IPS-NIHi11 (cell line): Measurements from ENCODE around the gene ANKRD34A.

Source experiments
- DNase-seq: peaks from one replicate; pipeline ENCODE4 v3.0.0; 2012; ENCODE audit warnings: mixed read lengths, low spot score

Gene ANKRD34A

DNA sequence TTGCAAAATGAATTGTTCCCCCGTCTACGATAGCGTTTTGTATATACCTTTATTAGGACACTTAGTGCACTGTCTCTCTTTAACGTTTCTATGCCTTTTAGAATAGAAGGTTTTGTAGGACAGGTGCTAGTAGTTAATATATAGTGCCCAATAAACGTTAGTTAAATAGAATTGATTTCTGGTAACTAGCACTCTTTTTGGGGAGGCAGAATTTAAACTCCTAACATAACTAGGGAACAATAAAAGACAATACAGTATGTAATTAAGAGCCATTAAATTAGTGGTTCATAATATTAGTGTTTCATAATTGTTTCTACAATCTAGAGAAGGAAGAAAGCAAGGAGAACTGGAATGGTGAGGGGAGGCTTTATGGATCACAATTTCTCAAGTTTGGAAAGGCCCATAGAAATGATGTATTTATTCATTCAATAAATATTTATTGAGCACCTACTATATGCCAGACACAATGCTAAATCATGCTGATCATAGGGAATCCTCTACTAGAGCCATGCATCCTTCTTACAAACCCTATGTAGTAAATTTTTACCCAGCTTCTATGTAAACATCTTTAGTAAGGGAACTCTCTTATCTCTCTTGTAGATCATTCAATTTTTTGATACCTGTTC, 857 bp upstream of the ANKRD34A start:
- DNase-seq = no peak

DNA sequence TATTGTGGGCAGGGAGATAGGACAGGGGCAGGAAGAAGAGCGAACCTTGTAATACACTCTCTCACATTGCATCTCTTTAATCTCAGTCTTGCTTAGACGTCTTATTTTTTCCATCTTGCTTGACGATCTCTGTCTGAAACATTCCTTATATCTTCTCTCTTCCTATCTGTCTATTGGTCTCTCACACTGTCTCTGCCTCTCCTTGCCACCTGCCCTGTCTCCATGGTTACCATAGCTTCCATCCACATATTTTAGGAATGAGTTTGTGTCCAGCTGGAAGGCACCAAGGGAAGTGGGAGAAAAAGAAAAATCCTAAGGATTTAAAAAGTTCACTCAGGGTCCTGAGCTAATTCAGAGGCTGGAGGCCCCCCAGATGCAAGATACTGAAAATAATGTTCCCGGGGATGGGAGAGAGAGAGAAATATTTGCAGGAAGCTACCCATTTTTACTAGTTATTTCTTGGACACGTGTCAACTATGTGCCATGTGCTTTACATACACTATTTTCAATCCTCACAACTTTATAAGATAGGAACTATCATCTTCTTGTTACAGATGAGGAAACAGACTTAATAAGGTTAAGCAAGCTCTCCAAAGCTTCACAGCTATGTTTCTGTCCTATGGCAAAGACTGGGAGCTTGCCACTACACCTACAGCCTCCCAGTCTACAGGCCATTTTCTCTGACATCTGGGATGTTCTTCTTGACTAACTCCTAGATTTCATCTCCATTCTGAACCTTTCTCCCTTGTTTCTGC, 933 bp downstream of the ANKRD34A start:
- DNase-seq = no peak

- no peak for DNase-seq
Measured at GRCh38 chr1:145962157-145963102, 1.9 kb downstream of the ANKRD34A start.

GRCh38 chr1:145961425-145962156, 2.8 kb downstream of the ANKRD34A start:
- no peak for DNase-seq

DNA sequence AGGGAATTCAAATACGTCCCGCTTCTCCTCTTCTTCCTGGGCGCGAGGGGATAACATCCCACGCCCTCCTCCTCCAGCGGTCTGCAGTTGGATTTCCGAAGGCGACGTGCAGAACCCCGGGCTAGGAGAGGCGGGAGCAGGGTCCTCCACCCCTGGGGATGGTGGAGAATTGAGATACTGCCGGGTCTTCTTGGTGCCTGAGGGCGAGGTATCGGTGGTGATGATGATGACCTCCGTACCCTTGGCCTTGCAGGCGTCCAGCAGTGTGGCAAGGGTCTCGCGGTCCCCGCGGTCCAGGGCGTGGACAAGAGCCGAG, 3.3 kb downstream of the ANKRD34A start:
- DNase-seq = no peak

DNA sequence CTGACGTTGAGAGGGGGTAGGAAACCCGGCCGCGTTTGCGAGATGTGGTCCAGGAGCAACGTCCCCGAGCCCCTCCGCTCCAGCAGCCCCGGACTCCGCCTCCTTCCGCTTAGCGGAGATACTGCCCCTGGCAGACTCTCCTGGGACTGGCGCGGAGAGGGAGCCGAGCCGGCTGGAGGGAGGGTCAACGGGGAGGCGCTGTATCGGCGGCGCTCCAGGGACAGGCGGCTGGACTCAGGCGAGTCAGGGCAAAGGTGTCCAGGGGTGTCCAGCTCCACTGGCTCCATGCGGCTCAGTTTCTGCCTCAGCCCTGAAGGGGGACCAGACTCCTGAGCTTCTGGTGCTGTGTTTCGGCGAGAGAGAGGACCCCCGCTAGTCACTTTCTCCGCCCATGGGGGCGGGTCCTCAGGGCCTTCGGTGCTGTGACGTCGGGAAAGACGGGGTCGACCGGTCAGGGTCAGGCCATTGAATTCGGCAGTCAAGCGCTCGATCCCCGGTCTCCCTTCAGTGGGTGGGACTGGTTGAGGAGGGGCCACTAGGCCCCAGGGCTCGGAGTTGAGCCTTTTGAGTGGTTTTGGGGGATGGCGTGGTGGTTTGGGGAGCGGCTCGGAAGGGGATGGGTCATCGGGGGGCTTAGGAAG, 3.8 kb downstream of the ANKRD34A start:
- peak; percentile 82 for DNase-seq

DNA sequence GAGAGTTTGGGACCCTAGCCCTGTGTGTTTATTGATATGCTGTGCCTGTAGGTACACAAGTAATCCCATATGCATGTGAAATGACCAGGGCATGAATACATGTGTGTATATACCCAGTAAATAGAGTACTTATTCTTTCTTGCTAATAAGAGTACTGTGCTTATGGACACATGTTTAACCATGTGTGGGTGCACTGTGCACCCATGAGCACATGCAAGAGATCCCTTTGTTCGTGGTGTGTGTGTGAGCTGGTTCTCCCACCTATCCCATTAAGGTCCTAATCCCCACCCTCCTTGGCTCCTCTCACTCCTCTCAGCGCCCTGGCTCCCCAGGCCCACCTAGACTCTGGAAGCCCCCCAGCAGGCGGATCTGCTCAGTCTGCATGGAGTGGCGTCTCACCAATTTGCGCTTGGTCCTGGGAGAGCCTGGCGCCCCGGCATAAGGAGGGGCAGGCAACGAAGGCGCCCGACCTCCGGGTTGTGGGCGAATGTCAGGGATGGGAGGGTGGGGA, 4.4 kb downstream of the ANKRD34A start:
- no peak for DNase-seq

DNA sequence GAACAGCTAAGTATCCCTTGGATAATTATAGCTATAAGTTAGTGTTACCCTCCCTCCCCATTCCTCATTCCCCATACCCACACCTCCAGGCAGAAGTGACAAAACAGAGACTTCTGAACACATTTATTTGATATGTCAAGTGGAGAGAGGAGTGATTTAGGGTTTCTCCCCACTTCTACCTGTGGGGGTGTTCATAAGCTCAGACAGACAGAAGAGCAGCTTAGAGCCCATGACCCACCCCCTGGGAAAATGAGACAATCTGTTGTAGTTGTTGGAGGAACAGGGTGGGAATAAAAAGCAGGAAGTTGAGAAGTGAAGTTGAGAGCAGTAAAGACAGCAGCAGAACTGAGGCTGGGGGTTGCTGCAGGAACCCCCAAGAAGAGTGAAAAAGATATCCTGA, 5.0 kb downstream of the ANKRD34A start:
- DNase-seq = no peak

DNA sequence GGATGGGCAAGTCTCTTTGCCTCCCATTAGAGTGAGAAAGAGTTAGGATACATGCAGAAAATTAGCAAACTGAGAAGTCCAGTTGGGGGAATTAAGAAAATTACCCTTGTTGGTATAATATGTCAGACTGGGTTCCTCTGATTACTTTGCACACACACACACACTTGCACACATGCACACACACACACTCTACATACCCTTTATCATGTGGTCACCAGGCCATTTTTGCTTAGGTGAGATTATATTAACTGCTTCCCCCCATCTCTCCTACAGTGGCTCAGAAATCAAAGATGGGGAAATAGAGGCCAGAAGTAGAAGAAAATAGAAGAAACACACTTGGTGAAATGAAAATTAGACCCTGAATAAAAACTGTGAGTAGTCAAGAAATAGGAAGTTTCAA, 5.6 kb downstream of the ANKRD34A start:
- DNase-seq = no peak

GRCh38 chr1:145957443-145958319, 6.7 kb downstream of the ANKRD34A start, which contains the start of gene LIX1L:
Gene LIX1L (minus strand): TSS chr1:145958017. CDS start chr1:145957927, 90 bp downstream.
- peak; percentile 95 for DNase-seq

DNA sequence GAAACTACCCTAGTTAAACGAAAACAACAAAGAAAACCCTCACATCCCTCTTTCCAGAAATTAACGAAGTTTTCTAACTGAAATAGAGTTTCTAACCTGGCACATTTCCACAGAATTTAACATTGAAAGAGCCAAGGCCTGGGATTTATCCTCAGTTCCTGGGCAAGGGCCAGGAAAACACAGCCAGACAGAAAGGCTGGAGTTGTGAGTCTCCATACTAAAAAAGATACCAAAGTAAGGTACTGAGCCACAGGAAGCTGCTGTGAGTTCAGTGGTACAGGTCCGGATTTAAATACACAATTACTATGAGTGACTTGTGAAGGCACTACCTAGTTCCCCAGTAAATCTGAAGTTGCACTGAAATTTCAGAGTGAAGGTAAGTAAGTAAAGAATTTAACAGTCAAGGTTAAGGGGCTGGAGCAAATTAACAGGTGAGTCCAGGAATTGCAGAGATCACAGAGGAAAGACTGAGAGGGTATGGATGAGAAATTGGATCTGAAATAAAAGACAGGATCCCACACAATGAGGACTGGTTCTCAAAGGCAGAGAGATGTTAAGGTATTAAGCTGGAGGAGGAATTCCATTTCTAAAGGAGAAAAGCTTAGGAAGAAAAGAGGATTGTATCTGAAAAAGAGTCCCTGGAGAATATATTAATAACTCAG, 7.5 kb downstream of the ANKRD34A start:
- DNase-seq = no peak

GRCh38 chr1:145956361-145956760, 8.0 kb downstream of the ANKRD34A start:
- DNase-seq = no peak

DNA sequence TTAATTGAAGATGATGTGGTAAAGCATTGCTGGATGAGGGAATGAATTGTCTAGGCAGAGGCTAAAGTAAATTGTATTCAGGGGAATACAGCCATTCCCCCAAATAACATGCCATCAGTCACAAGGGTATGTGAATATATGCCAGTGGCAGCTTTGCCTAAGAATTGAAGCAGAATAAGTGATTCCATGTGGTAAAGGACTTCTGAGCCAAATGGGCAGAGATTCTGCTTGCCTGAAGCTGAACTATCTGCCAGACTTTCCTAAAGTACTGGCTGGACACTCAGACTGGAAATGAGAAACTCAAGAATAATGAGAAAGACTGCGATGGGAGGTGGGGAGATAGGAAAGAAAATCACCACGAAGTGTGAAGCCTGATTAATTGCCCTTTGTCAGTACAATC, 8.9 kb downstream of the ANKRD34A start:
- no peak for DNase-seq

- DNase-seq = no peak
Measured at GRCh38 chr1:145953861-145954260, 10.5 kb downstream of the ANKRD34A start.

GRCh38 chr1:145952903-145953302, 11.5 kb downstream of the ANKRD34A start:
- no peak for DNase-seq

GRCh38 chr1:145951526-145951925, 12.8 kb downstream of the ANKRD34A start:
- DNase-seq = no peak

GRCh38 chr1:145949219-145949618, 15.2 kb downstream of the ANKRD34A start:
- DNase-seq = no peak

DNA sequence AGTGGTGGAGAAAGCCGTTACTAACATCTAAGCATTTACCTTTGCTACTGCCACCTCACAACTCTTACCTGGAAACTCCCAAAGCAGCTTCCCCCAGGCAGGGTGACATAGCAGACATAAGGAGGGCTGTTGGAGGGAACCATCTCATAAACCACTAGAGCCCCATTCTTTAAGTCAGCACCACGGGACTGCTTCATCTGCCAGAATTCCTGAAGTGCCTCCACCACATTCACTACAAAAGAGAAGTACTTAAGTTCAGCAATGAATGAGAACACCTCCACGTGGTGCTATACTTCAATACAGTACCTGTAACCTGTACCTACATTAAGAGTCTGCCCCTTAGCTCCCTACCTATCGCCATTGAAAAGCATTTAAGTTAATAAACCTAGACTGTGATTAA, 16.8 kb downstream of the ANKRD34A start:
- peak; percentile 72 for DNase-seq

DNA sequence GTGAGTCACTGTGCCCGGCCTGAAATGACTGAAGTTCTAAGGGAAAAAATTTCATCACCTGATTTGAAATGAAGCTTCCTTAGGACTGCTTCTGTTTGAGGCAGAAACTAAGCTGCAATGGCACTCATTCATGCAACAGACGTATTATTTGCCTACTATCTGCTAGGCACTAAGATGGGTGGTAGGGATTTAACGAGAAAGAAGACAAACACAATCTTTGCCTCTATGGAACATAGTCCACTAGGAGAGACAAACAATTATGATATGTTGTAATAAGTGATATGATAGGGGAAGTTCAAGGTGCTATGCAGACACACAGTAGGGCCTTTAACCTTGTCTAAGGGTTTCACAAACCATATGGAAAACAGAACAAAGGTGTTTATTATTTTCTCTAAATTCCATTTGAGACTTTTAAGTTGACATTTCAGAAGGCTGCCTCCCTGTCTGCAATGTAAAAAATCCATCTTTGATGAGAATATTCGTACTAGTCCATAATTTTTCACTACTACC, 17.8 kb downstream of the ANKRD34A start:
- DNase-seq = no peak

- DNase-seq = no peak
Measured at GRCh38 chr1:145944532-145944931, 19.8 kb downstream of the ANKRD34A start.
